Measurements from ENCODE around the gene OGT. TPM values are rescaled to one million over a fixed set of nuclear protein-coding genes. Genes with fewer than 3 reads are reported as not detected.

Gene OGT
- total RNA-seq, 1 donor: 200 TPM

- no peak for DNase-seq (ENCODE audit: insufficient read length, low spot score, missing footprints)
- no peak overlapping the region for H2AFZ ChIP-seq (ENCODE audit: low read length)
Measured at GRCh38 chrX:71515038-71515396, 17.9 kb upstream of the OGT start.

GRCh38 chrX:71525316-71525715 lies 7.6 kb upstream of the OGT start:
- Histone ChIP-seq H3K27me3 (ENCODE audit: insufficient read depth, low read length) (no peaks in the 10 kb centered on the region), H2AFZ (ENCODE audit: low read length) (no peak overlapping the region), H3K9me3 (ENCODE audit: low read depth, low read length) (no peaks in the 10 kb centered on the region), H3K4me3 (ENCODE audit: insufficient read depth, low read length) (no peak overlapping the region), H3K79me2 (ENCODE audit: insufficient read depth, low read length) (no peaks in the 10 kb centered on the region), H4K20me1 (ENCODE audit: insufficient read depth, low read length) (no peaks in the 10 kb centered on the region), H3K4me2 (ENCODE audit: insufficient read depth, low read length) (no peak overlapping the region), H3K4me1 (ENCODE audit: insufficient read depth, low read length) (no peaks in the 10 kb centered on the region), H3K36me3 (ENCODE audit: insufficient read depth, low read length) (no peaks in the 10 kb centered on the region), H3K27ac (ENCODE audit: low read depth, low read length) (no peak overlapping the region)
- no peak for DNase-seq (ENCODE audit: insufficient read length, low spot score, missing footprints)
- no peak for TF ChIP-seq CTCF (IDR thresholded peaks at IDR 0.05; ENCODE audit: extremely low read depth, low read depth, low read length)

More at GRCh38 chrX:71515038-71515396, 17.9 kb upstream of the OGT start:
- Histone ChIP-seq H3K4me3 (ENCODE audit: insufficient read depth, low read length) (no peak overlapping the region), H3K4me1 (ENCODE audit: insufficient read depth, low read length) (no peaks in the 10 kb centered on the region), H3K9me3 (ENCODE audit: low read depth, low read length) (no peaks in the 10 kb centered on the region), H3K79me2 (ENCODE audit: insufficient read depth, low read length) (no peaks in the 10 kb centered on the region), H3K27ac (ENCODE audit: low read depth, low read length) (no peak overlapping the region), H4K20me1 (ENCODE audit: insufficient read depth, low read length) (no peaks in the 10 kb centered on the region), H3K4me2 (ENCODE audit: insufficient read depth, low read length) (no peak overlapping the region), H3K36me3 (ENCODE audit: insufficient read depth, low read length) (no peaks in the 10 kb centered on the region), H3K27me3 (ENCODE audit: insufficient read depth, low read length) (peaks cover 3% of the 10 kb centered on the region)
- no peak for TF ChIP-seq CTCF (IDR thresholded peaks at IDR 0.05; ENCODE audit: extremely low read depth, low read depth, low read length)

DNA sequence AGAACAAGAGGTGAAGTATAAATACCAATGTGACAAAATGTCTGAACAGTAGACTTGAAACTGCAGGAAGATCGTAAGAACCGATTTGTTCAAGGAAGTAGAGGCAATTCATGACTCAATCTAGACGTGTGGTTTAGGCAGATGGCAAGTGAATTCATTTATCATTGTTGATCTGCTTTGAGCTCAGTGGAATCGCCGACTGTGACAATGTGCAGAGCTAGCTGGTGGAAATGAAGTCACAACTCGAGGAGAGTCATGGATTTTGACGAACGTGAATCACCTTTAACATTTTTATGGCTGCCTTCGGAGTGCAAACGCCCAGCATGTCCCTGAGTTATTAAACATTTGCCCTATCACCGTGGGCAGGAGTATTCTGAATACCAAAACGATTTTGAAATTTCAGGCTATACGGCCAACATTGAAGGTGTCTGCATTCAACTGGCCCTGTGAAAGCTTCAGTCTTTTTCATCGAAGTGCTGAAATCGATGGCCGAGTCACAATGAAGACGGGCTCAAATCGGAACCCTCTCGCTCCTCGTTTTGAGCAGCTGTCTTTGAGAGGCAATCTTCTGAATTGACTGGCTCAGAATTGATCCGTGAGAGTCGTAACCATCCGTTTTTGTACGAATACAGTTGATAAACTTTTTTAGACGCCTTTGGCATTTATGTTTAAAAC lies 689 bp upstream of the OGT start:
- Histone ChIP-seq H3K4me2 (ENCODE audit: insufficient read depth, low read length) (peak overlapping the region; percentile 77), H4K20me1 (ENCODE audit: insufficient read depth, low read length) (peaks cover 13% of the 10 kb centered on the region), H2AFZ (ENCODE audit: low read length) (peak overlapping the region; percentile 78), H3K27ac (ENCODE audit: low read depth, low read length) (peak overlapping the region; percentile 88), H3K27me3 (ENCODE audit: insufficient read depth, low read length) (no peaks in the 10 kb centered on the region), H3K36me3 (ENCODE audit: insufficient read depth, low read length) (no peaks in the 10 kb centered on the region), H3K4me3 (ENCODE audit: insufficient read depth, low read length) (peak overlapping the region; percentile 84), H3K79me2 (ENCODE audit: insufficient read depth, low read length) (peaks cover 43% of the 10 kb centered on the region), H3K4me1 (ENCODE audit: insufficient read depth, low read length) (peaks cover 7% of the 10 kb centered on the region), H3K9me3 (ENCODE audit: low read depth, low read length) (no peaks in the 10 kb centered on the region)
- TF ChIP-seq CTCF (IDR thresholded peaks at IDR 0.05; ENCODE audit: extremely low read depth, low read depth, low read length): no peak
- DNase-seq (ENCODE audit: insufficient read length, low spot score, missing footprints): no peak

- Histone ChIP-seq H2AFZ (ENCODE audit: low read length) (no peak overlapping the region), H3K27me3 (ENCODE audit: insufficient read depth, low read length) (no peaks in the 10 kb centered on the region), H4K20me1 (ENCODE audit: insufficient read depth, low read length) (peaks cover 13% of the 10 kb centered on the region), H3K36me3 (ENCODE audit: insufficient read depth, low read length) (peaks cover 4% of the 10 kb centered on the region), H3K4me3 (ENCODE audit: insufficient read depth, low read length) (peak overlapping the region; percentile 84), H3K4me1 (ENCODE audit: insufficient read depth, low read length) (peaks cover 9% of the 10 kb centered on the region), H3K4me2 (ENCODE audit: insufficient read depth, low read length) (peak overlapping the region; percentile 82), H3K9me3 (ENCODE audit: low read depth, low read length) (no peaks in the 10 kb centered on the region), H3K79me2 (ENCODE audit: insufficient read depth, low read length) (peaks cover 54% of the 10 kb centered on the region), H3K27ac (ENCODE audit: low read depth, low read length) (peak overlapping the region; percentile 88)
- no peak for DNase-seq (ENCODE audit: insufficient read length, low spot score, missing footprints)
- TF ChIP-seq CTCF (IDR thresholded peaks at IDR 0.05; ENCODE audit: extremely low read depth, low read depth, low read length): no peak
Measured at GRCh38 chrX:71533516-71533850, 579 bp downstream of the OGT start.
